ENCODE measurements around the gene KCNK17.

KCNK17 gene

DNA sequence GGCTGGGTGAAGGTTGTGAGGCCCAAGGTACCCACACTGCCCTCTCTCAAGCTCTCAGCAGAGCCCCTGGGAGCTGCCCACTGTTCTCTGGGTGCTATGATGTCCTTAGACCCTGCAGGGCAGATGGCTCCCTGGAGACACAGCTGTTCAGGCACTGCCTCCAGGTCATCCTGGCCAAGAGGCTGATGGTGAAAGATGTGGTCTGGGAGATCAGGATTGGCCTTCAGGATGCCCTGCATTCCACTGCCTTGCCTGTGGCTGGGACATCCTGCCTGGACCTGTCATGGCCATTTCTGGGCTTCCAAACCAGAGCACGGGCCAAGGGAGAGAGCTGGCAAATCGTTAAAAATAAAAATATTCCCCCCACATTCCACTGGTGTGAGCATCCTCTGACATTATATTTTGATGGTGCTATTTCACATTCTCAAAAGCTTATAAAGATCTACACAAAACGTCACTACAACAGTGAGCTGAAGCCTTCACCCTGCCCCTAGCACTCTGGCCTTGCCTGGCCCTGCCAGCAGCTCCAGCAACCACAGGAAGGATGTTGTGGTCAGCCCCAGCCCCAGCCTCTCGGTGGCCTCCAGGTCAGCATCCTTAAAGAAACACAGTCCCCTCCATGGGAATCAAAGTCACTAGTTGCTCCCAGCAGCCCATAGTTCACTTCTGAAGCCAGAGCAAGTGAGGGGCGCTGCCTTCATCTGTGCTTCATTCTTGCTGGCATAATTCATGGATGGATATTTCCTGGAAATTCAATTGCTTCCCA lies 21.7 kb upstream of the KCNK17 start:
- no peak for DNase-seq

GRCh38 chr6:39333644-39334438 lies 19.6 kb upstream of the KCNK17 start:
- no peak for DNase-seq

DNA sequence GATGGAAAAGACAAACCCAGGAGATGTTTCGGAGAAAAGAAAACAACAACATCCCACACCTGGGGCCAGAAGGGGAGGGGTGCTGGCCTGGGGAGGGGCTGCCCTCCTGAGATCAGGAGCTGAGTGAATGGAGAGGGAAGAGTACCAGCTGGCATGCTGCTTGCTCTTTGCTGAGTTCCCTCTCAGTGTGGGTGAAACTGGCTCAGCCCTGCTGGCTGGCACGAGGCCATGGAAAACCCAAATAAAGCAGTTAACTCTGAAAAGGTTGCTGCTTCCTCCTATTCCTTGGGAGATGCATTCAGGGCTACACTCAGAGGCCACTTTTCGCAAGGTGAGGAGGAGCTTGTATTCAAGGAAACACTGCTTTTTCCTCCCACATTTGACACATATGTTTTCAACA lies 16.3 kb upstream of the KCNK17 start:
- peak; percentile 65 for DNase-seq

- peak; percentile 67 for DNase-seq
Measured at GRCh38 chr6:39330057-39330456, 15.8 kb upstream of the KCNK17 start.

DNA sequence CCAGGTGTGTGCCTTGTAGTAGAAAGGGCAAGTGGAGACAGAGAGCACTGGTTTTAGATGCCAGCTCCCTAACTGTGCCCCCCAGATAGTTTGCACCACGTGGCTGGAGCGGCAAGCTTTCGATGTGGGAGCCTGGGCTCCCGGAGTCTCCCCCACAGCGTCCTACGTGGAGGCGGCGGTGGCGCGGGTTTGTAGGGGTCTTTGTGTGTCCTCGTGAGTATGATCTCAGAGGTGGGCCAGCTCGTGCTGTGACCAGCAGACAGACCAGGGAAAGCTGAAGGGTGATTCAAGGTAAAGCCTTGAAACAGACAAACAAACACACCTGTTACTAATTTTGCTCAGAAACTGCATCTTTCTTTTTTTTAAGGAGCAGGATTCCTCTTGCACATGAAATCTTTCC lies 13.8 kb upstream of the KCNK17 start:
- no peak for DNase-seq

GRCh38 chr6:39327507-39327906 lies 13.3 kb upstream of the KCNK17 start:
- DNase-seq = no peak

GRCh38 chr6:39322306-39322850 lies 8.2 kb upstream of the KCNK17 start, which contains the start of gene KCNK16:
Gene KCNK16, minus strand, starts transcription at chr6:39322702. Its CDS starts 162 bp downstream, at chr6:39322540.
- peak; percentile 24 for DNase-seq

GRCh38 chr6:39321761-39322160 lies 7.5 kb upstream of the KCNK17 start:
- no peak for DNase-seq

GRCh38 chr6:39320363-39320984 lies 6.3 kb upstream of the KCNK17 start:
- DNase-seq = no peak

- no peak for DNase-seq
Measured at GRCh38 chr6:39319621-39320362, 5.6 kb upstream of the KCNK17 start.

GRCh38 chr6:39317256-39317655 lies 3.0 kb upstream of the KCNK17 start:
- DNase-seq = no peak

- no peak for DNase-seq
Measured at GRCh38 chr6:39313526-39314272, 520 bp downstream of the KCNK17 start.

- no peak for DNase-seq
Measured at GRCh38 chr6:39312912-39313525, 1.2 kb downstream of the KCNK17 start.

- DNase-seq = no peak
Measured at GRCh38 chr6:39310542-39310941, 3.7 kb downstream of the KCNK17 start.

DNA sequence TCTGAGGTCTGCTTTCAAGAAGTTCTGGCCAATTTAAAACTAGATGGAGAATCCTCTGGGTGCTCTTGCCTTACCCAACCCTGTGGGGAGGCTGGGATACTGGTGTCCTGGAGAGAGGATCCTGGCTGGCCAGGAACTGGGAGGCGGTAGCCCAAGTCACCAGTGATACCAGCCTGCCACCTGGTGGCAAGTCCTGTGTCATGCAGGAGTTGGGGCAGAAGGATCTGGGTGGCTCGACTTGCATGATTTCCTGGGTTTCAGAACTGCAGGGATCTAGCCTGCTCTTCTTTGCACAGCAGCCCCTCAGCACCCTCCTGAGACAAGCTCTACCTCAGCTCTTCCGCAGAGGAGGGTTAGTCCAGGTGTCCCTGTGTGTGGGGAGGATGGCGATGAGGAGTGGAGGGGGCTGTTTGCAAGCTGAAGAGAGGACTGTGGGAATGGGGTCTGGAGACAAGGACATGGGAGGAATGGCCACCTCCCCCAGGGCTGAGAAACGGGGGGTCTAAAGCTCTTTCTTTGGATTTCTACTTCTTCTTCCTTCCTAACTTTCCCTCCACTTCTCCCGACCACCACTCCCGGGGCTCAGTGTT lies 4.2 kb downstream of the KCNK17 start:
- DNase-seq = peak; percentile 53

DNA sequence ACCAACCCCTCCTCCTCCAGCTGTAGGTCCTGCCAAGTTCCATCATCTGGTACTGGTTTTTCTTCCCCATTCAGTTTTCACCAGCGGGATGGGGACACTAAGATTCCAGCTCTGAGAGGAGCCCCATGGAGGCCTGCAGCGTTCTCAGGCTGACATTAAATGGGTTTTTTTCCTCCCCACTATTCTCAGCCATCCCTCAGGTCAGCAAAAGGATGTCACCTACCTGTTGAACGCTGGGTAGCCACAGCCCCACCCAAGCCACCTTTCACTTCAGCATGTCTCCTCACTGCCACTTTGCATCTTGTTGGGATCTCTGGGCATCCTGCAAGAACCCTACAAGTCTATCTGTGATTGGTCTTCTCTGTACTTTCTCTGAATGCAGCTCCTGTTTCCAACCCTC lies 6.8 kb downstream of the KCNK17 start:
- no peak for DNase-seq

DNA sequence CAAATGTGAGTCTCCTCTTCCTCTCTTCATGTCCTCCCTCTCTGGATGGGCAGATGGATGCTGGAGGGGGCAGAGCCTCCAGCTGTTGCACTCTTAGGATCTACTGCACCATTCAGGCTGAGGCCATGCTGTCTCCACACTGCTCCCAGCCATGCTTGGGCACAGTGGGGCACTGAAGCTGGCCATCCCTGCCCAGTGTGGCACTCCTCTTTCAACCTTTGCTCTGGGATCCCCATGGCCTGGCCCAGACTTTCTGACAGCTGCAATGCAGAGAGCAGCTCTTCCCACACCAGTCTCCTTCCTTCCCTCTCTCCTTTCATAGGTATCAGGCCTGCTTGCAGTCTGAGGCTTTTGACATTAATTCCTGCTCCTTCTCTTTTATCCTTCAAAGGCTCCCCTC lies 9.3 kb downstream of the KCNK17 start:
- DNase-seq = no peak

- DNase-seq = no peak
Measured at GRCh38 chr6:39303425-39304153, 10.6 kb downstream of the KCNK17 start.

- DNase-seq = peak; percentile 54
Measured at GRCh38 chr6:39302669-39303424, 11.4 kb downstream of the KCNK17 start.

GRCh38 chr6:39302011-39302410 lies 12.2 kb downstream of the KCNK17 start:
- DNase-seq = no peak

Data from NCI-H2029 treated with DMSO at 0.1 percent for 48 hours (cell line).